ENCODE measurements around the gene KRTCAP2.

- TF ChIP-seq CTCF (IDR thresholded peaks at IDR 0.05) = no peak
- TF ChIP-seq POLR2A (IDR thresholded peaks at IDR 0.05; ENCODE audit: low read depth) = no peak
- TF ChIP-seq POLR2AphosphoS5 (IDR thresholded peaks at IDR 0.05) = no peak
- TF ChIP-seq EP300 (IDR thresholded peaks at IDR 0.05) = no peak
Observed at GRCh38 chr1:155186067-155186793, 13.1 kb upstream of the KRTCAP2 start.
